ENCODE measurements around the gene PPFIA4. TPM values are rescaled to one million over a fixed set of nuclear protein-coding genes. Genes with fewer than 3 reads are reported as not detected.

The PPFIA4 gene
- polyA plus RNA-seq, 1 of the 3 experiments (the other 2 are of a cell fraction), result 4.4 TPM

DNA sequence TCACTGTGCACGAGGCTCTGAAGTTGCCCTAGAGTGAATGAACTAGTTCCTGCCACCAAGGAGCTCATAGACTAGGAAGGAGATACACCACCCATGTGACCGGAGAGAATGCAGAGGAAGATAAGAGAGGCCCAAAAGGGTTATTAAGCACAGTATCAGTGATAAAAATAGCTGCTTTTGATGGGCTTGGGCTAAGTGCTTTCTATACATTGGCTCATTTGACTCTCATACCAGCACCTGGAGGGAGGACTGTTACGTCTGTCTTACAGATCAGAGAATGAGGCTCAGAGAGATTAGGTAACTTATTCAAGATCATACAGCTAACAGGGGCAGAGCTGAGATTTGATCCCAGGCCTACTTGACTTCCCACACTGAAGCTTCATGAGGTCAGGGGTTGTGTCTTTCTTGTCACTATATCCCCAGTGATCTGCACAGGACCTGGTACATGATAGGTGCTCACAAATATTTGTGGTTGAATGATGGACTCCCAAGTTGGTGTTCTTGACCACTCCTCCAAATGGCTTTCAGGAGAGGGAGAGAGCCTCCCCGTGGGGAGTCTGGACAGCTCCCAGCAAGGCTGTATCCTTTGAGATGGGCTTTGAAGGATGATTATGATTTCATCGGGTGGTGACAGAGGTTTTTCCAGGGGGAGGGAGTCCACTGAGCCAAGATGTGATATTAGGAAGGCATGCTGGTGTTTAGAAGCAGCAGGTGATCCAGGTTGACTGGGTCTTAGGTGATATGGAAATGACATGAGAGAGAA is 14.4 kb downstream of the PPFIA4 start:
- 0 out of 2 replicates have a peak, but pooled peaks cover 3% of the 10 kb centered on the region for H4K20me1 ChIP-seq (ENCODE audit: insufficient read depth)
- no peak for DNase-seq
- ChIA-PET CTCF (interaction anchor here (1.0 to 16.3 kb wide), 23 partner anchors 12 to 435 kb away, joined by 3 to 454 read pairs (median 10); partner anchors contain the start of genes ADORA1, MYBPH, PPFIA4 and PRELP), POLR2A (interaction anchor here (0.8 kb wide), 1 partner anchor 28 kb away, joined by 3 read pairs; no protein-coding TSS in a partner anchor)
- peaks cover 20 to 35% of the 10 kb centered on the region in 2 experiments; a peak in 3 of 4 replicates for H3K4me1 ChIP-seq (ENCODE audit: control insufficient read depth in 1 of 2, insufficient read depth in 2 of 2, low read depth in 1 of 2, low read length in 1 of 2)
- H3K36me3 ChIP-seq (replicated peaks in 1 of 2; ENCODE audit: control insufficient read depth in 1 of 2, insufficient read depth in 2 of 2, low read length in 1 of 2), result no peaks in the 10 kb centered on the region
- TF ChIP-seq USF1 (IDR thresholded peaks at IDR 0.05; ENCODE audit: borderline replicate concordance, low read depth), result no peak
- no peak for TF ChIP-seq POLR2AphosphoS5 (IDR thresholded peaks at IDR 0.05; ENCODE audit: low read depth, low read length)
- TF ChIP-seq RCOR1 (IDR thresholded peaks at IDR 0.05; ENCODE audit: low read length), result no peak
- TF ChIP-seq JUND (IDR thresholded peaks at IDR 0.05), result no peak
- TF ChIP-seq MEF2A (IDR thresholded peaks at IDR 0.05; ENCODE audit: borderline replicate concordance, low read depth), result no peak
- no peak; the same call in 1 of the 2 replicates for TF ChIP-seq CTCF (IDR thresholded peaks at IDR 0.05)
- TF ChIP-seq EZH2phosphoT487 (IDR thresholded peaks at IDR 0.05; ENCODE audit: borderline replicate concordance, low read depth), result no peak
- no peak for TF ChIP-seq EP300 (IDR thresholded peaks at IDR 0.05; ENCODE audit: borderline replicate concordance in 1 of 2, low read depth in 1 of 2, low read length in 1 of 2)
- TF ChIP-seq, protein P1, sequence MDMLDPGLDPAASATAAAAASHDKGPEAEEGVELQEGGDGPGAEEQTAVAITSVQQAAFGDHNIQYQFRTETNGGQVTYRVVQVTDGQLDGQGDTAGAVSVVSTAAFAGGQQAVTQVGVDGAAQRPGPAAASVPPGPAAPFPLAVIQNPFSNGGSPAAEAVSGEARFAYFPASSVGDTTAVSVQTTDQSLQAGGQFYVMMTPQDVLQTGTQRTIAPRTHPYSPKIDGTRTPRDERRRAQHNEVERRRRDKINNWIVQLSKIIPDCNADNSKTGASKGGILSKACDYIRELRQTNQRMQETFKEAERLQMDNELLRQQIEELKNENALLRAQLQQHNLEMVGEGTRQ (IDR thresholded peaks at IDR 0.05; ENCODE audit: borderline replicate concordance, low read depth, low read length), result no peak
- TF ChIP-seq GABPA (IDR thresholded peaks at IDR 0.05; ENCODE audit: low read depth), result no peak
- no peak for TF ChIP-seq FOSL2 (IDR thresholded peaks at IDR 0.05; ENCODE audit: borderline replicate concordance, low read depth)
- no peak for TF ChIP-seq RAD21 (IDR thresholded peaks at IDR 0.05; ENCODE audit: low read length)
- TF ChIP-seq REST (IDR thresholded peaks at IDR 0.05; ENCODE audit: low read depth, low read length), result no peak; the same call in 1 of the 2 replicates
- no peaks in the 10 kb centered on the region for H3K9me3 ChIP-seq
- no peak overlapping the region for H3K27ac ChIP-seq (ENCODE audit: low read depth in 2 of 2, low read length in 1 of 2)
- no peak overlapping the region for H3K4me3 ChIP-seq (ENCODE audit: low read depth in 2 of 2, low read length in 1 of 2)
- WGBS (ENCODE audit: low lambda C conversion rate), result 76% methylated on average over 5 of the region's 5 CpGs
- no peak overlapping the region for H2AFZ ChIP-seq (ENCODE audit: low read depth)
- no peaks in the 10 kb centered on the region for H3F3A ChIP-seq (replicated peaks; ENCODE audit: insufficient read depth)
- no peaks in the 10 kb centered on the region for H3K27me3 ChIP-seq (ENCODE audit: insufficient read depth)
- no peak overlapping the region for H3K9ac ChIP-seq
- H3K4me2 ChIP-seq, result no peak overlapping the region
- no peaks in the 10 kb centered on the region for H3K79me2 ChIP-seq (ENCODE audit: insufficient read depth)
- H3K9me2 ChIP-seq, result no peaks in the 10 kb centered on the region
